Neural progenitor cell (in vitro differentiated cells): ENCODE measurements around the gene DCUN1D3.

Experiments used
- EZH2 ChIP-seq: fragments of 200-600 bp; sonication (generic); IDR thresholded peaks from 2 replicates; pipeline ENCODE4 v1.6.1; 2017; ENCODE audit warnings: antibody characterized with exemption, mild to moderate bottlenecking, moderate library complexity
- EZH2phosphoT487 ChIP-seq: fragments of 200-600 bp; sonication (generic); IDR thresholded peaks from 2 replicates; pipeline ENCODE4 v1.6.1; 2017; ENCODE audit warnings: antibody characterized with exemption
- TF ChIP-seq, protein P1 (sequence below): fragments of 200-600 bp; sonication (generic); IDR thresholded peaks from 2 replicates; pipeline ENCODE4 v1.5.1; 2017; ENCODE audit warnings: antibody characterized with exemption, mild to moderate bottlenecking

DNA sequence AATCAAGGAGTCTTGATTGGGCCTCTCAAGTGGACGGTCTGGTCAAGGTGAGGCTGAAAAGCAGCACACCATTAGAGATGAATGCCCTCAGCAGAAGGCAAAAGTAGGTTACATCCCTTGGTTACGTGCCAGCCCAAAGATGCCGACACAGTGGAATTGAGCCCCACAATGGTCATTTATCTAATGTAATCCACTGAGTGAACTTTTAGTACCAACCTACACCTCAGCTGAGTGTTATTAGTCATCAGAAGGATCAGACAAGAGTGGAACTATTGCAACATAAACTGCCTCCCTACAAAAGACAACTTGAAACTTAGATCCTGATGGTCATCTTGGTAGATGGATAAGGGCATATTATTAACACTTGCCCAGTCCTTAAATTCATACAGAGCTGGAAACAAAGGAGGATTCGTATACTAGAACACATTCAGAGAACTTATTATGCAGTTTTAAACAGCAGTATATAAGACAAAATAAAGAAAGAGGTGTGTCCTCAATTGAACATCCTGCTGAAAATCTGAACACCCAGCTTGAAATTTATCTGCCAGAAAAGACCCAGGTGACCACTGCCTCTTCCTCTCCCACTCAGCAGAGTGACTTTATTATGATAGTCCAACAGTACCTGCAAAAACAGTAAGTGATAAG lies 2.8 kb downstream of the DCUN1D3 start:
- no peak for TF ChIP-seq EZH2
- TF ChIP-seq, protein P1, sequence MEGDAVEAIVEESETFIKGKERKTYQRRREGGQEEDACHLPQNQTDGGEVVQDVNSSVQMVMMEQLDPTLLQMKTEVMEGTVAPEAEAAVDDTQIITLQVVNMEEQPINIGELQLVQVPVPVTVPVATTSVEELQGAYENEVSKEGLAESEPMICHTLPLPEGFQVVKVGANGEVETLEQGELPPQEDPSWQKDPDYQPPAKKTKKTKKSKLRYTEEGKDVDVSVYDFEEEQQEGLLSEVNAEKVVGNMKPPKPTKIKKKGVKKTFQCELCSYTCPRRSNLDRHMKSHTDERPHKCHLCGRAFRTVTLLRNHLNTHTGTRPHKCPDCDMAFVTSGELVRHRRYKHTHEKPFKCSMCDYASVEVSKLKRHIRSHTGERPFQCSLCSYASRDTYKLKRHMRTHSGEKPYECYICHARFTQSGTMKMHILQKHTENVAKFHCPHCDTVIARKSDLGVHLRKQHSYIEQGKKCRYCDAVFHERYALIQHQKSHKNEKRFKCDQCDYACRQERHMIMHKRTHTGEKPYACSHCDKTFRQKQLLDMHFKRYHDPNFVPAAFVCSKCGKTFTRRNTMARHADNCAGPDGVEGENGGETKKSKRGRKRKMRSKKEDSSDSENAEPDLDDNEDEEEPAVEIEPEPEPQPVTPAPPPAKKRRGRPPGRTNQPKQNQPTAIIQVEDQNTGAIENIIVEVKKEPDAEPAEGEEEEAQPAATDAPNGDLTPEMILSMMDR = no peak
- no peak for TF ChIP-seq EZH2phosphoT487
